ENCODE results near the gene UBQLN1.
"Not testable (repeated sequence)": the region's sequence is repeated elsewhere in the genome, so short reads cannot be mapped to it uniquely, and the experiment has no call there.

UBQLN1 gene

GRCh38 chr9:83707768-83708514 lies at the start of gene UBQLN1:
TSS of gene UBQLN1 (minus strand) at chr9:83707958. CDS start at chr9:83707679, 279 bp downstream.
- DNase-seq (ENCODE audit: low spot score) = peak; percentile 96

GRCh38 chr9:83754383-83754977 lies 46.7 kb upstream of the UBQLN1 start:
- no peak for DNase-seq (ENCODE audit: low spot score)

DNA sequence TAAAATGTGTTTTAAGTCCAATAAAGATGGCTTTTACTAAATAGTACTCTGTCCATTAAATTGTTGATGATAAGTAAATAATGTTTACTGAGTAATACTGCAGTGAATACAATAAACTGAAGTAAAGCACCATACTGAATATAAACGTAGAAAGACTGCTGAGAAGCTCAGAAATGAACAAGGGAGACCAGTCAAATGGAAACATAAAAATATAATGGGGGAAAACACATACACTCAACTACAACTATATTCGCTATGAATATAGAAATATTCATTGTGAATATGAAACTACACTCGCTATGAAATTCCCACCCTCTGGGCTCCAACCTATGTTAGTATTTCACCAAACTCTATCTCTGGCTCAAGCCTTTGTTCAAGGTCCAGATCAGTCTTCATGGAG lies 41.9 kb upstream of the UBQLN1 start:
- no peak for DNase-seq (ENCODE audit: low spot score)

DNA sequence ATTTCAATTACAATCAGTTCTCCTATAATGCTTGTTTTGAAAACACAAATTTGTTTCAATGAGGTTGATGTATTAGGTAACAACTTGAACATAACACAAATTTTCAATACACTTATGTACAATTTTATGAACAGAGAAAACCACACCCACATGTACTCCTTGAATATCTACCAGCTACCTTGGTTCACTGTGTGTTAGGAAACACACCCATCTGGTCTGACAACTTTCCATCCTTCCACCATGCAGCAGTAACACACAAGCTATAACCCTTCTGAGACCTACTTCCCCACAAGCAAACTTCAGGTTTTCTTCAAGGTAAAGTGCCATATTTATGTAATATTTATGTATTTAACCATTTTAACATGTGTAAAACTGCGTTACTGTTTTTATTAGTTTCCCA lies 36.4 kb upstream of the UBQLN1 start:
- DNase-seq (ENCODE audit: low spot score) = no peak

- DNase-seq (ENCODE audit: low spot score) = no peak
These were observed 26.0 kb upstream of the UBQLN1 start for GRCh38 chr9:83733739-83734138.

DNA sequence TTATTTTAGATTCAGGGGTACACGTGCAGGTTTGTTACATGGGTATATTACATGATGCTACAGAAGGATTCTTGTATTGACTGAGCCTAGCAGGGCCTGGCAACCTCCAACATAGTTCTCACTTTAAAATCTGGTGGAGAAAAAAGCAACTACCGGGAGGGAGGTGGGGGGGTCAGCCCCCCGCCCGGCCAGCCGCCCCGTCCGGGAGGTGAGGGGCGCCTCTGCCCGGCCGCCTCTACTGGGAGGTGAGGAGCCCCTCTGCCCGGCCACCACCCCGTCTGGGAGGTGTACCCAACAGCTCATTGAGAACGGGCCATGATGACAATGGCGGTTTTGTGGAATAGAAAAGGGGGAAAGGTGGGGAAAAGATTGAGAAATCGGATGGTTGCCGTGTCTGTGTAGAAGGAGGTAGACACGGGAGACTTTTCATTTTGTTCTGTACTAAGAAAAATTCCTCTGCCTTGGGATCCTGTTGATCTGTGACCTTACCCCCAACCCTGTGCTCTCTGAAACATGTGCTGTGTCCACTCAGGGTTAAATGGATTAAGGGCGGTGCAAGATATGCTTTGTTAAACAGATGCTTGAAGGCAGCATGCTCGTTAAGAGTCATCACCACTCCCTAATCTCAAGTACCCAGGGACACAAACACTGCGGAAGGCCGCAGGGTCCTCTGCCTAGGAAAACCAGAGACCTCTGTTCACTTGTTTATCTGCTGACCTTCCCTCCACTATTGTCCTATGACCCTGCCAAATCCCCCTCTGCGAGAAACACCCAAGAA lies 21.0 kb upstream of the UBQLN1 start:
- not testable (repeated sequence) for DNase-seq (ENCODE audit: low spot score)

DNA sequence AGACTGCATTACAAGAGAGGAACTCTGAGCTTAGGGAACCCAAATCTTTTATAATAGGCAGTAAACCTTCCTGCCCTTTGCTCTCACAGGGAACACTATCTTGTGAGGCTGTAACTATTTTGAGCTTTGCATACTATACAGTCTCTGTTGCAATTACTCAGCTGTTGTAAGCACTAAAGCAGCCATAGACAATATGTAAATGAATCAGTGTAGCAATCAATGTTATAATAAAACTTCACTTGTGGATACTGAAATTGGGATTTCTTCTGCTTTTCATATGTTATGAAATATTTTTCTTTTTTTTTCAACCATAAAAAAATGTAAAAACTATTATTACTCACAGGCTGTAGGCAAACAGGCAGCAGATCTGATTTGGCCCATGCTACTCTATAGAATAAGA lies 16.7 kb upstream of the UBQLN1 start:
- no peak for DNase-seq (ENCODE audit: low spot score)

GRCh38 chr9:83722726-83723495 lies 15.2 kb upstream of the UBQLN1 start:
- no peak for DNase-seq (ENCODE audit: low spot score)

DNA sequence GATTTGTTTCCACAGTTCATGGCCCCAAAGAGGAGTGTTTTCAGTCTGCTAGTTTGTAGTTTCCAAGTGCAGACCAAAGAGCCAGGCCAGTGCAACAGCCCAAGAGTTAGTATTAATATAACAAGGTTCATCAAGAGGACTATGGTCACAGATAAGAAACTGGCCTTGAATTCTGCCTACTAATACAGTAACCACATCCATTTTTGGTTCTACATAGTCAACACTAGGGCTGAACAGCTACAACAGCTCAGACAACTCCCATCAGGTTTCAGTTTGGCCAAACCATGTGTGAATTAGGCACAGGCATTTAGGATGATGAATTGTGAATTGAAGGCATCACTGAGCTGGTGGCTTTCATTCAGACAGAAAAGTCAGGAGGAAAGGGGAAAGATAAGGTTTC lies 13.8 kb upstream of the UBQLN1 start:
- no peak for DNase-seq (ENCODE audit: low spot score)

GRCh38 chr9:83715794-83716193 lies 8.0 kb upstream of the UBQLN1 start:
- no peak for DNase-seq (ENCODE audit: low spot score)

DNA sequence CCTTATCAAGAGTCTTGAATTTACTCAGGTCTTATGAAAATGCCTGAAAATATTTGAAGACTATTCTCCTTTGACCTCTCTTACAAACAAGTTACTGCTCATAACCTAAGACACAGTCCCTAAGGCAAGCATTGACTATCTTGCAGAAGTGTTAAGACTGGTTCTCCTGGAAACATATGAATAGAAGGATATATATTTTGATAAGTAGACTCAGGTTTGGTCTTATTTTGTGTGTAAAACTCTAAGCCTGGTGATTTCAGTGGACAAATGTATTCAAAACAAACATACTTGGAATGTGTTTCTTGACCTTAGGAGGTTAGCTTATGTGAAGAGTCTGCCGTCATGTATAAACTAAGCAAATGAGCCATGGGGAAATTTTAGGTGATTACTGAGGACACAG lies 7.5 kb upstream of the UBQLN1 start:
- no peak for DNase-seq (ENCODE audit: low spot score)

GRCh38 chr9:83714329-83714728 lies 6.6 kb upstream of the UBQLN1 start:
- peak; percentile 72 for DNase-seq (ENCODE audit: low spot score)

DNA sequence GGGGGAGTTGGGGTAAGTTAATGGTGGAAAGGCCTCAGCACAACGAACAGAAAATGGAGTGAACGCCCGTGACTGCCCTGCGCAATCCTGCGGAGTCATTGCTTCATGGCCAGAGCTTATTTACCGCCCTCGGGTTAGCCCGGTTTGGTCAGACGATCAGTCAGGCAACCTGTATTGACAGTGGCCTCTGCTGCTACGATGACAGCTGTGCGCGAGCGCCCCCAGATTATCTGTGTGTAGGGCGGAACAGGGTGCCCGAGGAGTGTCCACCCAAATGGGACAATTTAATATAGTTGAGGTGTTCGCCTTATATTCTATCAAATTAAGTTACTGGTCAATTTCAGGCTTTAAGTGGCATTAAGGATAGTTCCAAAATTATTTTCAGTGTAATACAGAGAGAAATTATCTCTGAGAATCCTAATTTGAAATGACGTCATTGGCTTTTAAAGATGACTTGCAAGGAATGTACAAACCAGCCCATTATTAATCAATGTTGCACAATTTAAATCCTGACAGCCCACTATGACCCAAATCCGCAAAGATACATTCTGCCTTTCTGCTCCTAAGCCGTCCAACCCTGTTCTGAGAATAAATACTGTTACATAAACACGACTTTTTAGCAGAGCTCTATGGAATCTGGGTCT lies 879 bp upstream of the UBQLN1 start:
- peak; percentile 67 for DNase-seq (ENCODE audit: low spot score)

- DNase-seq (ENCODE audit: low spot score) = no peak
These were observed 315 bp downstream of the UBQLN1 start for GRCh38 chr9:83707518-83707767.

DNA sequence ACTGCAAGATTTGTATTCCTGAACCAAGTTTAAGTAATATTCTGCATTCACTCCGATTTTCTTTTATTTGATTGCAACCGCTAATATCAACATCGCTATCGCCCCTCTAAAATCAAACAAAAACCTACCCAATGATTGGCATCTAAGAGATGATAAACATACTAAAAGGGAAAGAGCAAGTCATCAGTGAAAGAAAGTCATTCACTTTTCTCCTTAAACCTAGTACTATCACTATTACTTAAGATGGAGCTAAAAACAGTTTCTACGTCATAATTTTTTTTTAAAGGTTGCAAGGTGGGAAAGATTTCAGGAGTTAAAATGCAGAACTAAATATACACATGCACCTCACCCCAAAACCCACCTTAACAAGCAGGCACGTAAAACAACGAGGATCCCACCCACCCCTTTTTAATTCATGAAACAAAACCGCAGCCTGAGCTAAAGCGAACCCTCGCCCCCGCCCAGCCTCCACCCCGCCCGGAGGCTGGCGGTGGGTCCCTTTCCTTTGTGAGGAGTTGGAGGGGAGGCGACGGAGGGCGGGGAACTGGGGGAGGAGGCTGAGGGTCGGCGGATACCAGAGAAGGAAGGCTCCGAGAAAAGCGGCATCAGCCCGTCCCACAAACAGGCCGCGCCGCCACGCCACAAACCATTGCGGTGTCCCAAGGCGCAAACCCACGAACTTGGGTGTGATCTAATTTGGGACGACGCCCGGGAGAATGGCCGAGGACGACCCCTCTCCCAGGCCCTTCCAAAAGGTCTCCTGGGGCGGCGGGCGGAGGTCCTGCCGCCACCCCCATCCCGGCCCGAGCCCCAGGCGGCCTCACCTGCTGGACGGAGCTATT lies 861 bp downstream of the UBQLN1 start:
- peak; percentile 41 for DNase-seq (ENCODE audit: low spot score)

GRCh38 chr9:83705219-83705651 lies 2.5 kb downstream of the UBQLN1 start:
- DNase-seq (ENCODE audit: low spot score) = not testable (repeated sequence)

DNA sequence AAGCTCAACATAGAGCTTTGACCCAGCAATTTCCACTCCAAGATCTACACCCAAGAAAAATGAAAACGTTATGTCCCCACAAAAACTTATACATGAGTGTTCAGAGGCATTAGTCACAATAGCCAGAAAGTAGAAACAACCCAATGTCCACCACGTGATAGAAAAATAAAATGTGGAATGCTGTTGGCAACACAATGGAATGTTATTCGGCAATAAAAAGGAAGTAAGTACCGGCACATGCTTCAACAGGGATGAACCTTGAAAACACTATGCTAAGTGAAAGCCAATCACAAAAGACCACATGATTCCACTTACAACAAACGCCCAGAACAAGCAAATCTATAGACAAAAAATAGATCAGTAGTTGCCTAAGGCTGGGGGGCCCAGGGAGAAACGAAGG lies 6.0 kb downstream of the UBQLN1 start:
- DNase-seq (ENCODE audit: low spot score) = no peak

GRCh38 chr9:83701286-83701685 lies 6.5 kb downstream of the UBQLN1 start:
- no peak for DNase-seq (ENCODE audit: low spot score)

GRCh38 chr9:83699615-83700014 lies 8.1 kb downstream of the UBQLN1 start:
- DNase-seq (ENCODE audit: low spot score) = peak; percentile 29

GRCh38 chr9:83698976-83699585 lies 8.7 kb downstream of the UBQLN1 start:
- DNase-seq (ENCODE audit: low spot score) = no peak

DNA sequence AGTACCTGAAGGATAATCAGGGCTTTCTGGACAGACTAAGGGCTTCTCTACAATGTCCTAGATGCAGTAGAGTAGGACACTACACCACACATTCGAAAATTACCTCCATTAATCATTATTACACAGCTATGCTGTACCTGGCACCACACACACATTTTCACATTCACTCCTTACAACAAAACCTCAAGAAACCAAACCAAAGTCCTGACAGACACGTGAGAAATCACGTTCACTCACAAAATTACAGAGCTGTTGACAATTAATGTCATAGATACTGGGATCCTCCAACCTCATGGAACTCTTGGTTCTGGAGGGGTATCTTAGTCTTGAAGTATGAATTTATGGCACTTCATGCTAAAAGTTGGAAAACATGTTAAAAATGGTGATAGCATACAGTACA lies 16.3 kb downstream of the UBQLN1 start:
- no peak for DNase-seq (ENCODE audit: low spot score)

All from germinal center (tissue), 1 donor.